ENCODE measurements around the gene TMEM255A. TPM values are rescaled to one million over a fixed set of nuclear protein-coding genes. Genes with fewer than 3 reads are reported as not detected.

TMEM255A gene
- total and polyA plus RNA-seq, 2 donors from 2014 or later: 1.2 to 2.8 TPM

DNA sequence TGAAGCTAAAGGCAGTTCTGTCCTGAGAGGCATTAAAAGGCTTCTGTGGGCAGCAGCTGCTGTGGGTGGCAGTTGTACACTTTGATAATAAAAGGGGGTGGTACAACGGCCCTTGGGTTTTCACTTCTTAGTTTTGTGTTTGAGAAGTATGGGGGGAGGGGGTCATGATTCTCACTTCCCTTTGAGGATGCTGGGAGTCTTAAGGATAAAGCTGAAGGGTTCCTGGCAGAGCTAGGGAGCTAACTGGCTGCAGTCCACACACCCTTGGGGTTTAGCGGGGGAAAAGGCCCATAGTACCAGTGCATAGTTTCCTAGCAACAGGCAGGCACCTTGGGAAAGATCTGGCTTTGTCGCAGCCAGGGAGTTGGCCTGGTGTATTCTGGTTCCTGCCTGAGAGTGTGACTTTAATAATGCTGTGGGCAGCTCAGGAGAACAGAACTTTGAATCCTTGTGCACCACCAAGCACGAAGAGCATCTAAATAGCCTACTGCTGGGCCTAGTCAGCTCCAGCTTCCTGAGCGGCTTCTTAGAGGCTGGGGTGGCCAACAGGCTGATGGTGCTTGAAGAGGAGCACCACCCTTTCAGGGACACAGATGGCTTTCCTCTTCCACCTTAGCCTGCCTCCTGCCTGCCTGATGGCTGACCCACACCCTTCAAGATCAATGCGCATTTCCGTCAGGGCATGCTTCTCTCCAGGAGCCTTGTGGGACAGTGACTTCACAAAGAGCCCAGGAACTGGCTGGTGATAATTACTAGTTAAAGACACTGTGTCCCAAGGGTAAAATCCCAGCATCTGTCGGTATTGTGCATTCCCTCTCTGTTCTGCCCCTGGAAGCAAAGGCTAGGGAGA lies 48.2 kb downstream of the TMEM255A start:
- H3K9ac ChIP-seq (ENCODE audit: low read length in 3 of 3): no peak overlapping the region
- intact Hi-C loops (cut with DNase I): no loop called here
- H3K27me3 ChIP-seq (ENCODE audit: control insufficient read depth, insufficient read depth, low read length): no peaks in the 10 kb centered on the region
- H3K27ac ChIP-seq (ENCODE audit: low read depth in 2 of 2, low read length in 2 of 2): no peak overlapping the region
- no peaks in the 10 kb centered on the region for H3K9me3 ChIP-seq (ENCODE audit: control insufficient read depth in 2 of 3, insufficient read depth in 1 of 3, low read length in 3 of 3)
- TF ChIP-seq, protein P1, sequence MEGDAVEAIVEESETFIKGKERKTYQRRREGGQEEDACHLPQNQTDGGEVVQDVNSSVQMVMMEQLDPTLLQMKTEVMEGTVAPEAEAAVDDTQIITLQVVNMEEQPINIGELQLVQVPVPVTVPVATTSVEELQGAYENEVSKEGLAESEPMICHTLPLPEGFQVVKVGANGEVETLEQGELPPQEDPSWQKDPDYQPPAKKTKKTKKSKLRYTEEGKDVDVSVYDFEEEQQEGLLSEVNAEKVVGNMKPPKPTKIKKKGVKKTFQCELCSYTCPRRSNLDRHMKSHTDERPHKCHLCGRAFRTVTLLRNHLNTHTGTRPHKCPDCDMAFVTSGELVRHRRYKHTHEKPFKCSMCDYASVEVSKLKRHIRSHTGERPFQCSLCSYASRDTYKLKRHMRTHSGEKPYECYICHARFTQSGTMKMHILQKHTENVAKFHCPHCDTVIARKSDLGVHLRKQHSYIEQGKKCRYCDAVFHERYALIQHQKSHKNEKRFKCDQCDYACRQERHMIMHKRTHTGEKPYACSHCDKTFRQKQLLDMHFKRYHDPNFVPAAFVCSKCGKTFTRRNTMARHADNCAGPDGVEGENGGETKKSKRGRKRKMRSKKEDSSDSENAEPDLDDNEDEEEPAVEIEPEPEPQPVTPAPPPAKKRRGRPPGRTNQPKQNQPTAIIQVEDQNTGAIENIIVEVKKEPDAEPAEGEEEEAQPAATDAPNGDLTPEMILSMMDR (IDR thresholded peaks at IDR 0.05; ENCODE audit: borderline replicate concordance, extremely low read depth, insufficient read depth): no peak
- no peak overlapping the region for H3K4me3 ChIP-seq (ENCODE audit: low read length in 3 of 3)
- no peak for DNase-seq
- H3K36me3 ChIP-seq (ENCODE audit: control insufficient read depth in 2 of 3, insufficient read depth in 3 of 3, low read length in 3 of 3): no peaks in the 10 kb centered on the region
- no peaks in the 10 kb centered on the region for H3K4me1 ChIP-seq (ENCODE audit: control insufficient read depth in 2 of 3, insufficient read depth in 2 of 3, low read depth in 1 of 3, low read length in 3 of 3)
- FAIRE-seq: no peak

GRCh38 chrX:120260369-120260768 lies 50.9 kb downstream of the TMEM255A start:
- DNase-seq: no peak
- no peak overlapping the region for H3K9ac ChIP-seq (ENCODE audit: low read length in 3 of 3)
- H3K9me3 ChIP-seq (ENCODE audit: control insufficient read depth in 2 of 3, insufficient read depth in 1 of 3, low read length in 3 of 3): peaks cover 0 to 1% (median 0%) of the 10 kb centered on the region in 3 donors
- no peaks in the 10 kb centered on the region for H3K4me1 ChIP-seq (ENCODE audit: control insufficient read depth in 2 of 3, insufficient read depth in 2 of 3, low read depth in 1 of 3, low read length in 3 of 3)
- H3K27me3 ChIP-seq (ENCODE audit: control insufficient read depth, insufficient read depth, low read length): no peaks in the 10 kb centered on the region
- intact Hi-C loops (cut with DNase I): no loop called here
- no peaks in the 10 kb centered on the region for H3K36me3 ChIP-seq (ENCODE audit: control insufficient read depth in 2 of 3, insufficient read depth in 3 of 3, low read length in 3 of 3)
- no peak overlapping the region for H3K4me3 ChIP-seq (ENCODE audit: low read length in 3 of 3)
- H3K27ac ChIP-seq (ENCODE audit: low read depth in 2 of 2, low read length in 2 of 2): no peak overlapping the region
- TF ChIP-seq, protein P1 (IDR thresholded peaks at IDR 0.05; ENCODE audit: borderline replicate concordance, extremely low read depth, insufficient read depth): no peak
- FAIRE-seq: no peak

- H3K4me1 ChIP-seq (ENCODE audit: control insufficient read depth in 2 of 3, insufficient read depth in 2 of 3, low read depth in 1 of 3, low read length in 3 of 3): peaks cover 0 to 3% (median 0%) of the 10 kb centered on the region in 3 donors
- no peak overlapping the region for H3K4me3 ChIP-seq (ENCODE audit: low read length in 3 of 3)
- no peak overlapping the region for H3K9ac ChIP-seq (ENCODE audit: low read length in 3 of 3)
- peaks cover 0 to 10% (median 3%) of the 10 kb centered on the region in 3 donors for H3K36me3 ChIP-seq (ENCODE audit: control insufficient read depth in 2 of 3, insufficient read depth in 3 of 3, low read length in 3 of 3)
- TF ChIP-seq, protein P1 (IDR thresholded peaks at IDR 0.05; ENCODE audit: borderline replicate concordance, extremely low read depth, insufficient read depth): no peak
- DNase-seq (no peak), FAIRE-seq (no peak)
- no peak overlapping the region for H3K27ac ChIP-seq (ENCODE audit: low read depth in 2 of 2, low read length in 2 of 2)
- intact Hi-C loops (cut with DNase I): no loop called here
- peaks cover 0 to 1% (median 0%) of the 10 kb centered on the region in 3 donors for H3K9me3 ChIP-seq (ENCODE audit: control insufficient read depth in 2 of 3, insufficient read depth in 1 of 3, low read length in 3 of 3)
- no peaks in the 10 kb centered on the region for H3K27me3 ChIP-seq (ENCODE audit: control insufficient read depth, insufficient read depth, low read length)
Measured at GRCh38 chrX:120253784-120254183, 57.5 kb downstream of the TMEM255A start.

Measured in kidney (tissue), 14 donors.